BLaER1 treated with 17β-estradiol and CSF1 and Interleukin-3, amounts not matched to agents 10 nM and 100 nM (cell line): ENCODE measurements around the gene DNAJC30.
A peak's percentile ranks its signal among the peaks of the same experiment; 100 is the strongest.

Experiments
- H3K27ac ChIP-seq, 11 experiments: shearing (Covaris generic); formaldehyde crosslinking; 2 replicates each; pipeline ENCODE4 v1.8.1; 2022
- H3K27me3 ChIP-seq, 11 experiments: shearing (Covaris generic); formaldehyde crosslinking; 2 replicates each; pipeline ENCODE4 v1.8.1; 2022
- H3K36me3 ChIP-seq, 11 experiments: shearing (Covaris generic); formaldehyde crosslinking; 2 replicates each; pipeline ENCODE4 v1.8.1; 2022
- H3K4me1 ChIP-seq, 10 experiments: shearing (Covaris generic); formaldehyde crosslinking; 2 replicates each; pipeline ENCODE4 v1.8.1; 2022
- H3K4me2 ChIP-seq, 11 experiments: shearing (Covaris generic); formaldehyde crosslinking; 2 replicates each; pipeline ENCODE4 v1.8.1; 2022
- H3K4me3 ChIP-seq, 10 experiments: shearing (Covaris generic); formaldehyde crosslinking; 2 replicates each; pipeline ENCODE4 v1.8.1; 2022
- H3K9ac ChIP-seq, 11 experiments: shearing (Covaris generic); formaldehyde crosslinking; 2 replicates each; pipeline ENCODE4 v1.8.1; 2022
- H3K9me3 ChIP-seq, 11 experiments: shearing (Covaris generic); formaldehyde crosslinking; replicated peaks in 1 of 11; 2 replicates each; pipeline ENCODE4 v1.8.1; 2022
- H4K20me1 ChIP-seq, 11 experiments: shearing (Covaris generic); formaldehyde crosslinking; 2 replicates each; pipeline ENCODE4 v1.8.1; 2022
- Cebpa-rat ChIP-seq, 11 experiments: shearing (Covaris generic); IDR thresholded peaks; 2 replicates each; pipeline ENCODE4 v1.8.1; 2022

The DNAJC30 gene

GRCh38 chr7:73647725-73648592 is 35.3 kb downstream of the DNAJC30 start:
- Histone ChIP-seq H3K27ac (no peak overlapping the region), H3K27me3 (peaks cover 43 to 80% (median 62%) of the 10 kb centered on the region in 11 experiments)
- no peak for TF ChIP-seq Cebpa-rat (IDR thresholded peaks at IDR 0.05)

GRCh38 chr7:73646785-73647724 is 36.2 kb downstream of the DNAJC30 start:
- H3K9me3 ChIP-seq = peaks cover under 1 to 10% (median 3%) of the 10 kb centered on the region in 11 experiments; a peak in 18 of 22 replicates
- H3K4me2 ChIP-seq = peak overlapping the region; percentile 66 to 89 (median 83); a peak in 18 of 22 replicates
- H3K27ac ChIP-seq = no peak overlapping the region
- peak overlapping the region in 3 of 10 experiments; percentile 49 to 63 (median 56); a peak in 6 of 20 replicates for H3K4me3 ChIP-seq
- H3K27me3 ChIP-seq = peaks cover 43 to 80% (median 62%) of the 10 kb centered on the region in 11 experiments
- H3K9ac ChIP-seq = peak overlapping the region in 1 of 11 experiments; percentile 64; a peak in 1 of 22 replicates
- peaks cover 0 to 31% (median 14%) of the 10 kb centered on the region in 10 experiments; a peak in 16 of 20 replicates for H3K4me1 ChIP-seq
- no peak for TF ChIP-seq Cebpa-rat (IDR thresholded peaks at IDR 0.05)
- H4K20me1 ChIP-seq = peaks cover 0 to 27% (median 11%) of the 10 kb centered on the region in 11 experiments; a peak in 11 of 22 replicates
- H3K36me3 ChIP-seq = no peaks in the 10 kb centered on the region

More at GRCh38 chr7:73647725-73648592, 35.3 kb downstream of the DNAJC30 start:
- no peaks in the 10 kb centered on the region for H3K36me3 ChIP-seq
- peak overlapping the region in 10 of 11 experiments; percentile 42 to 72 (median 56); a peak in 16 of 22 replicates for H3K9ac ChIP-seq
- peaks cover 0 to under 1% (median 0%) of the 10 kb centered on the region in 11 experiments; a peak in 1 of 22 replicates for H3K9me3 ChIP-seq
- peak overlapping the region; percentile 38 to 63 (median 52) for H3K4me3 ChIP-seq
- peaks cover 0 to 31% (median 14%) of the 10 kb centered on the region in 10 experiments; a peak in 16 of 20 replicates for H3K4me1 ChIP-seq
- peak overlapping the region; percentile 66 to 89 (median 83) for H3K4me2 ChIP-seq
- peaks cover 0 to 27% (median 11%) of the 10 kb centered on the region in 11 experiments; a peak in 11 of 22 replicates for H4K20me1 ChIP-seq

- H4K20me1 ChIP-seq = peaks cover 0 to 27% (median 11%) of the 10 kb centered on the region in 11 experiments; a peak in 11 of 22 replicates
- H3K36me3 ChIP-seq = no peaks in the 10 kb centered on the region
- TF ChIP-seq Cebpa-rat (IDR thresholded peaks at IDR 0.05) = no peak
- H3K27ac ChIP-seq = no peak overlapping the region
- no peak overlapping the region for H3K9ac ChIP-seq
- H3K9me3 ChIP-seq = peaks cover 14 to 23% (median 16%) of the 10 kb centered on the region in 11 experiments
- peaks cover 43 to 71% (median 59%) of the 10 kb centered on the region in 11 experiments for H3K27me3 ChIP-seq
- H3K4me2 ChIP-seq = peak overlapping the region in 3 of 11 experiments; percentile 29 to 50 (median 48); a peak in 7 of 22 replicates
- peaks cover 0 to 31% (median 14%) of the 10 kb centered on the region in 10 experiments; a peak in 16 of 20 replicates for H3K4me1 ChIP-seq
- H3K4me3 ChIP-seq = no peak overlapping the region
Observed at GRCh38 chr7:73645643-73646174, 37.5 kb downstream of the DNAJC30 start.

- TF ChIP-seq Cebpa-rat (IDR thresholded peaks at IDR 0.05) = no peak
- H3K4me3 ChIP-seq = no peak overlapping the region
- H3K27me3 ChIP-seq = peaks cover 36 to 62% (median 50%) of the 10 kb centered on the region in 11 experiments
- H3K4me2 ChIP-seq = peak overlapping the region in 2 of 11 experiments; percentile 48 to 50; a peak in 3 of 22 replicates
- peaks cover 0 to 28% (median 13%) of the 10 kb centered on the region in 10 experiments; a peak in 16 of 20 replicates for H3K4me1 ChIP-seq
- no peaks in the 10 kb centered on the region for H3K36me3 ChIP-seq
- H4K20me1 ChIP-seq = peaks cover 0 to 26% (median 11%) of the 10 kb centered on the region in 11 experiments; a peak in 11 of 22 replicates
- no peak overlapping the region for H3K27ac ChIP-seq
- H3K9ac ChIP-seq = no peak overlapping the region
- peaks cover 15 to 31% (median 21%) of the 10 kb centered on the region in 11 experiments for H3K9me3 ChIP-seq
Observed at GRCh38 chr7:73644688-73645286, 38.5 kb downstream of the DNAJC30 start.

GRCh38 chr7:73642834-73643233 is 40.4 kb downstream of the DNAJC30 start:
- Histone ChIP-seq H3K36me3 (no peaks in the 10 kb centered on the region), H3K9me3 (peaks cover 15 to 31% (median 21%) of the 10 kb centered on the region in 11 experiments), H3K4me3 (no peak overlapping the region), H3K27me3 (peaks cover 18 to 43% (median 30%) of the 10 kb centered on the region in 11 experiments), H3K4me2 (no peak overlapping the region), H3K27ac (no peak overlapping the region), H4K20me1 (peaks cover 0 to 23% (median 11%) of the 10 kb centered on the region in 11 experiments; a peak in 10 of 22 replicates), H3K9ac (no peak overlapping the region), H3K4me1 (peaks cover 0 to 35% (median 10%) of the 10 kb centered on the region in 10 experiments; a peak in 16 of 20 replicates)
- TF ChIP-seq Cebpa-rat (IDR thresholded peaks at IDR 0.05) = no peak

- Histone ChIP-seq H3K4me1 (peaks cover 0 to 40% (median 17%) of the 10 kb centered on the region in 10 experiments; a peak in 13 of 20 replicates), H3K36me3 (no peaks in the 10 kb centered on the region), H3K4me3 (no peak overlapping the region), H3K4me2 (peak overlapping the region in 6 of 11 experiments; percentile 1 to 61 (median 55); a peak in 10 of 22 replicates), H3K9ac (0 out of 22 replicates have a peak overlapping the region, but pooled peaks of 1 of the 11 experiments have one; percentile 9), H3K27ac (no peak overlapping the region; a peak in 1 of 22 replicates), H4K20me1 (no peaks in the 10 kb centered on the region), H3K27me3 (peaks cover 0 to 4% (median 0%) of the 10 kb centered on the region in 11 experiments; a peak in 2 of 22 replicates), H3K9me3 (peaks cover 15 to 31% (median 21%) of the 10 kb centered on the region in 11 experiments)
- TF ChIP-seq Cebpa-rat (IDR thresholded peaks at IDR 0.05) = no peak
Observed at GRCh38 chr7:73638911-73639310, 44.3 kb downstream of the DNAJC30 start.

GRCh38 chr7:73635428-73636200 is 47.6 kb downstream of the DNAJC30 start:
- no peaks in the 10 kb centered on the region for H3K36me3 ChIP-seq
- H3K4me1 ChIP-seq = peaks cover 0 to 40% (median 20%) of the 10 kb centered on the region in 10 experiments; a peak in 13 of 20 replicates
- peak overlapping the region in 5 of 11 experiments; percentile 61 to 76 (median 61); a peak in 10 of 22 replicates for H3K4me2 ChIP-seq
- H3K9me3 ChIP-seq = peaks cover 0 to 7% (median 2%) of the 10 kb centered on the region in 11 experiments; a peak in 17 of 22 replicates
- H4K20me1 ChIP-seq = no peaks in the 10 kb centered on the region
- H3K9ac ChIP-seq = no peak overlapping the region
- H3K27ac ChIP-seq = no peak overlapping the region
- no peak overlapping the region for H3K4me3 ChIP-seq
- H3K27me3 ChIP-seq = no peaks in the 10 kb centered on the region
- TF ChIP-seq Cebpa-rat (IDR thresholded peaks at IDR 0.05) = no peak
